ENCODE data around the gene CLEC16A.
"Not testable (repeated sequence)": the region's sequence is repeated elsewhere in the genome, so short reads cannot be mapped to it uniquely, and the experiment has no call there.

The CLEC16A gene

GRCh38 chr16:10966559-10966958 lies 22.2 kb downstream of the CLEC16A start:
- DNase-seq (ENCODE audit: low read depth in 2 of 2), result not testable (repeated sequence)

- DNase-seq (ENCODE audit: low read depth in 2 of 2), result no peak
Measured at GRCh38 chr16:10967986-10968385, 23.6 kb downstream of the CLEC16A start.

GRCh38 chr16:10968498-10968897 lies 24.1 kb downstream of the CLEC16A start:
- DNase-seq (ENCODE audit: low read depth in 2 of 2), result no peak

- no peak for DNase-seq (ENCODE audit: low read depth in 2 of 2)
Measured at GRCh38 chr16:10969615-10970014, 25.3 kb downstream of the CLEC16A start.

- no peak for DNase-seq (ENCODE audit: low read depth in 2 of 2)
Measured at GRCh38 chr16:10970065-10970464, 25.7 kb downstream of the CLEC16A start.

GRCh38 chr16:10971560-10971961 lies 27.2 kb downstream of the CLEC16A start:
- no peak for DNase-seq (ENCODE audit: low read depth in 2 of 2)

- no peak for DNase-seq (ENCODE audit: low read depth in 2 of 2)
Measured at GRCh38 chr16:10972108-10972818, 27.9 kb downstream of the CLEC16A start.

GRCh38 chr16:10972819-10973464 lies 28.6 kb downstream of the CLEC16A start:
- no peak for DNase-seq (ENCODE audit: low read depth in 2 of 2)

GRCh38 chr16:10976634-10977033 lies 32.3 kb downstream of the CLEC16A start:
- no peak for DNase-seq (ENCODE audit: low read depth in 2 of 2)

- DNase-seq (ENCODE audit: low read depth in 2 of 2), result no peak
Measured at GRCh38 chr16:10978124-10978523, 33.8 kb downstream of the CLEC16A start.

GRCh38 chr16:10978871-10979446 lies 34.6 kb downstream of the CLEC16A start:
- no peak for DNase-seq (ENCODE audit: low read depth in 2 of 2)

- DNase-seq (ENCODE audit: low read depth in 2 of 2), result no peak
Measured at GRCh38 chr16:10979717-10980601, 35.6 kb downstream of the CLEC16A start.

- no peak for DNase-seq (ENCODE audit: low read depth in 2 of 2)
Measured at GRCh38 chr16:10980813-10981212, 36.4 kb downstream of the CLEC16A start.

GRCh38 chr16:10981697-10982216 lies 37.4 kb downstream of the CLEC16A start:
- peak; percentile 47 to 51 for DNase-seq (ENCODE audit: low read depth in 2 of 2)

GRCh38 chr16:10982465-10983150 lies 38.2 kb downstream of the CLEC16A start:
- no peak for DNase-seq (ENCODE audit: low read depth in 2 of 2)

- no peak for DNase-seq (ENCODE audit: low read depth in 2 of 2)
Measured at GRCh38 chr16:10983159-10983558, 38.8 kb downstream of the CLEC16A start.

- no peak for DNase-seq (ENCODE audit: low read depth in 2 of 2)
Measured at GRCh38 chr16:10984509-10984908, 40.1 kb downstream of the CLEC16A start.

GRCh38 chr16:10987361-10988163 lies 43.2 kb downstream of the CLEC16A start:
- DNase-seq (ENCODE audit: low read depth in 2 of 2), result no peak

GRCh38 chr16:10988164-10988803 lies 43.9 kb downstream of the CLEC16A start:
- peak; percentile 73 to 76 for DNase-seq (ENCODE audit: low read depth in 2 of 2)

- DNase-seq (ENCODE audit: low read depth in 2 of 2), result no peak
Measured at GRCh38 chr16:10988879-10989278, 44.5 kb downstream of the CLEC16A start.

All from stimulated activated CD4-positive, alpha-beta T cell treated with anti-CD3 and anti-CD28 coated beads, Interleukin-4, amount 100 ng/mL, for 48 hours (primary cell).